Activated CD8-positive, alpha-beta memory T cell treated with anti-CD3 and anti-CD28 coated beads for 4 hours (primary cell): ENCODE measurements around the gene FAM9C.
"Not testable (repeated sequence)": the region's sequence is repeated elsewhere in the genome, so short reads cannot be mapped to it uniquely, and the experiment has no call there.

Experiments used
- DNase-seq, 2 donors: peaks; one replicate each; pipeline ENCODE4 v3.0.0-alpha.2; 2020; ENCODE audit warnings: low read depth in 2 of 2

FAM9C gene

DNA sequence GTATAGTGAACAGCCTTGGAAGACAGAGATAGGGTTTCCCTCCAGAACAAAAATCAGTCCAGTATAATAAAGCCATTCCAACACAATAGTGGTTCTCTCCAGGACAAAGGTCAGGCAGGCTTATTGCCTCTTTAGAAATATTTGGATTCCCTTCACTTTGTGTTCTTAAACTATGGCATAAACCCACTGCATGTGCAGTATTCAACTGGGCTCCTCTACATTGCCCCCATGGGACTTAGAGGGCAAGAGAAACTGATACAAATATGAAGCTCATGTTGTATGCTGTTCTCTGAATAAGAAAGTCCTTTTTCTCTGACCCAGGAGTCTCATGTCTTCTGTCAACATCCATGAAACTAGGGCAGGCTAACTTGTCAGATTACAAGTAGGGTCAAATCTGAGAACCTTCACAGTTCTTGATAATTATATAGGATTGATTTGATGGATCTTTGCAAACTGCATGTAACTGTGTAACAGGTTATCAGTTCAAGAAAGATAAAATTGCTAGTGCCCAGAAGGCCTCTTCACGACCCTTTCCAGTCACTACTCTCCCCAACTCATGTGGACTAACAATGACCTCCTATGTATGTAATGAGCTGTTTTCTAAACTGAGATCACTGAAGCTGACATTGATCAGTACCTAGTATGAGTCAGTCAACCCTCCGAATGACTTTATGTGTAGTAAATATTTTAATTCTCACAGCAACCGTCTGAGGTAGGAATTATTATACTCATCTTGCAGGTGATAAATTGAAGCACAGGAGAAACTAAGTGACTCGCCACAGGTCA lies 31.9 kb upstream of the FAM9C start:
- DNase-seq: no peak

DNA sequence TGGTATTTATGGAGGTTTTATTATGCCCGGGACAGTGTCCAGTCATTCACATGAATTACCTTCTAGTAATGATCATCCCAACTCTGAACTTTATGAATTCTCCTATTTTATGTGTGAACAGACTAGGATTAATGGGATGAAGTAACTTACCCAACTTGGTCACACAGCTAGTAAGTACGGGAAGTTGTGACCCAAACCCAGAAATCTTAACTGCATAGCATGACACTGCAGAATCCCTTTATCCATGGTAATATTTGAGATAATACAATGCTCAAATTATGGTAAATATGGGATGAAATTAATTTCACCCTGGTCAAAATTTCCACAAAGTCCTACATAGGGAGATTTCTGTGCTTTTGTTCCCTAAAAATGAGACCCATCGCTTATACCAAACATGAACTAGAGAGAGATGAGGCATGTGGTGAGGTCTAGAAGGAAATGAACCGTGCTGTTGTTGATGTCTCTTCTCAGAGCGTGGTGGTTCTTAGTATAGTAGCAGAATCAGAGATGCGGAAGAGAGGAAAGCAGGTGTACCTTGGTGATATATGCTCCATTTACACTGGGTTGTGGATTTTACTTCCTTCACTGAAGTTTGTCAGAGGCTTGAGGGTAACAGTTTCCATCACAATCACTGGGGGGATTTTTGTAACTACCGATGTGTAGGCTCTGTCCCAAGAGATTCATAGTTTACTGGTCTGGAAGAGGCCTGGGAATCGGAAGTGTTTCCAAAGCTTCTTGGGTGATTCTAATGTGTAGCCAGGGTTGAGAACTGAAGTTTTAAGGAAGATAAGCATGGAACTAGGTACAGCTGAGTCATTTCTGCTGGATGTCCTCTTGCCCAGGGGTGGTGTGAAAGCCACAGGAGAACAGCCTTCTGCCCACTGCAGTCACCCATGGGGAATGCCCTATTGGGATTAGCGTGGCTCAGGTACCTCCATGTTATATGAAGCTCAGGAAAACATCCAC lies 30.2 kb upstream of the FAM9C start:
- DNase-seq: no peak

DNA sequence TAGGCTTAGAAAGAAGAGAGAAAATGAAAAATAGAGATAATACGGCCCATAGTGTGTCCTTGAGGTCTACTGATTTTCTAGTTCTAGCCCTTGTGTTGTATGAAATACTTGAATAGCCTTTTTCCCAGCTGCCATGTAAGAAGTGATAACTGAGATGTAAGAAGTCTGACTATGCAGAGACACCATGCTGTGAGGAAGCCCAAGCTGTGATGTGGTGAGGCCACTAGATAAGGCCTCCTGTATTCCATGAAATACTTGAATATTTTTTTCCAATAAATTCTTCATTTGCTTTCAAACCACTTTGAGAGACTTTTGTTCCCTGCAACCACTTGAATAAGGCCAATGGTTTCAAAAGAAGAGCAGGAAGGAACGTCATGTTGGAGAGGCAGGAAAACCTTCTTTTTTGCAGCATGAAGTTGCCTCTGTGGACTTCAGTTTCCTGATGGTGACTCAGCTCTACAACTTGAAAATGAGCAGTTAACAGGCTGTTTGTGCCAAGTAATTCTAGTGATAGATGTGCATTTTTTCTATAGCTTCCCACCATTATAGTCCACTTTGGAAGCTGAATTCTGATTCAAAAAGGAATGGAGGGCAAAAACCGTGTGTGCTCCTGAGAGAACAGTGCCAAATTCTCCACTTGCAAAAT lies 25.5 kb upstream of the FAM9C start:
- no peak for DNase-seq

DNA sequence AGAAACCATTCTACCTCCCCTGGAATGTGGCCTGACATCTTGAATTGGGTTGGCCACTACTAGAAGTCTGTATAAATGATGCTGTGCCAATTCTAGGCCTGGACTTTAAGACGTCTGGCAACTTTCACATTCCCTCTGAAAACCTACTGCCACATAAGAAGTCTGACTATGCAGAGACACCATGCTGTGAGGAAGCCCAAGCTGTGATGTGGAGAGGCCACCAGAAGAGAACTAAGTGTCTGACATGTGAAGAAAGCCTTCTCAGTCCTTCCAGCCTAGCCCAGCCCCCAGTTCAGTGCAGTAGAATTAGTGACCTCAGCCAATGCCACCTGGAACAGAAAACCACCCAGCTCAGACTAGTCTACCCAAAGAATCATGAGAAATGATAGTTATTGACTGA lies 24.2 kb upstream of the FAM9C start:
- DNase-seq: no peak

DNA sequence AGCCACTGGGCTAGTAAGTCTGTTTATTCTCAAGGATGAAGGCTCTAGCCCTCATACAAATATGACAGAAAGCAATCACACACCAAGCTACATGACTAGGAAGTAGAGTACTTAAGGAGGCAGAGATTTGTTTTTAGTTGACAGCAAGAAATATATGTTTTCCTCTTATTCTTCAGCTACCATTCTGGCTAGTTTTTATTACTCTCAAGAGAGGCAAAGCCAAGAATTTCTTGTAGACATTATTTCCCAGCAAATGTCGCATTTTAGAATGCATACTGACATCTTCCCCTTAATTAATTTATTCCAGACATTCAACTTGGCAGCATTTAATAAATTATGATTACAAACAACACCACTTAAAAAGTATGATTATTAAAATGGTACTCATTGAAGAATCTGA lies 23.4 kb upstream of the FAM9C start:
- no peak for DNase-seq

DNA sequence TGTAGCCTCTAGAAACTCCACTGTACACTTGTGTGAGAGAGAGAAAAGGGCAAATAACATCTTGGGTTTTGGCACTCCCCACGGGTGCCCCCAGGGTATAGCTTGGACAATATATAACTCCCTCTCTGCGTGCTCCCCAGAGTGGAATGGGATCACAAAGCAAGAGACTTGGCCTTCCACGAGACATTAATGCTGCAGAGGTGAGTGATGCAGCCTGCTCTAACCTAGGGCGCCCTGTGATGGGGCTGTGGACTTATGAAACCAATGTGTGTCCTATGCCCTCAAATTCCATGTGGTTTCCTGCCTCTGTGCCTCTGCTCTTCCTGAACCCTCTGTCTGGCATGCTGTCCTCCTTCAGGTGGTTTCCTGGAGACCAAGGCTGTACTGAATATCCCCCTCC lies 22.0 kb upstream of the FAM9C start:
- no peak for DNase-seq

DNA sequence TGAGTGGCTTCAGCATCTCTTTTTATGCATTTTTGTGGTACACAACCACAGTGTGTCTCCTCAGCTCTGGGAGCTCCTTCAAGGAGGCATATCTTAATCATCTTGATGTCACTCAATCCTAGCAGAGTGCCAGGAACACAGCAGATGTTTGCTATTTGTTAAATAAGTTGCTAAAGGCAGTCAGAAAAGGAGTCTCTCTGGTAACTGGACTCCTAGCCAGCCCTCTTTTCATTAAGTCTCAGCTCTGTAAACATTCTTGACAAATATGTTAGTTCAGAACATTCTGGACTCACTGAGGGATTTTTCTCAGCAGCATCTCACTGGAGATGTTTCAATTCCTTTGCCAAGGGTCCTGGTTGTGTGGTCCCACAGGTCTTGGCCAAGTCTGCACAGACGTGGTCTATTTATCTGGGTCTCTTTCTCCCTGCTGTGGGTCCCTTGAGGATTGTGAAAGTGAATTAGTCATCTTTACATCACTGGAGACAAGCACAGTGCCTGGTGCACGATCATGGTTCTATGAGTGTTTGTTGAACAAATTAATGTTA lies 20.3 kb upstream of the FAM9C start:
- DNase-seq: no peak

DNA sequence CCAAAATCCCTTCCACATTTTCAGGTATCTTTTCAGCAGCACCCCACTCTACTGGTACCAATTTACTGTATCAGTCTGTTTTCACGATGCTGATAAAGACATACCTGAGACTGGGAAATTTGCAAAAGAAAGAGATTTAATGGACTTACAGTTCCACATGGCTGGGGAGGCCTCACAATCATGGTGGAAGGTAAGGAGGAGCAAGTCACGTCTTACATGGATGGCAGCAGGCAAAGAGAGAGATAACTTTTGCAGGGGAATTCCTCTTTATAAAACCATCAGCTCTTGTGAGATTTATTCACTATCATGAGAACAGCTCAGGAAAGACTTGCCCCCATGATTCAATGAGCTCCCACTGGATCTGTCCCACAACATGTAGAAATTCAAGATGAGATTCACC lies 18.7 kb upstream of the FAM9C start:
- DNase-seq: not testable (repeated sequence)

DNA sequence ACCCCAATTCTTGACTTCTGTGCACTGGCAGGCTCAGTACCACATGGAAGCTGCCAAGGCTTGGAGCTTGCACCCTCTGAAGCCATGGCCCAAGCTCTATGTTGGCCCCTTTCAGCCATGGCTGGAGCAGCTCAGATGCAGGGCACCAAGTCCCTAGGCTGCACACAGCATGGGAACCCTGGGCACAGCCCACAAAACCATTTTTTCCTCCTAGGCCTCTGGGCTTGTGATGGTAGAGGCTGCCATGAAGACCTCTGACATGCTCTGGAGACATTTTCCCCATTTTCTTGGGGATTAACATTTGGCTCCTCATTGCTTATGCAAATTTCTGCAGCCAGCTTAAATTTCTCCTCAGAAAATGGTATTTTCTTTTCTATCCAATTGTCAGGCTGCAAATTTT lies 17.9 kb upstream of the FAM9C start:
- not testable (repeated sequence) for DNase-seq

DNA sequence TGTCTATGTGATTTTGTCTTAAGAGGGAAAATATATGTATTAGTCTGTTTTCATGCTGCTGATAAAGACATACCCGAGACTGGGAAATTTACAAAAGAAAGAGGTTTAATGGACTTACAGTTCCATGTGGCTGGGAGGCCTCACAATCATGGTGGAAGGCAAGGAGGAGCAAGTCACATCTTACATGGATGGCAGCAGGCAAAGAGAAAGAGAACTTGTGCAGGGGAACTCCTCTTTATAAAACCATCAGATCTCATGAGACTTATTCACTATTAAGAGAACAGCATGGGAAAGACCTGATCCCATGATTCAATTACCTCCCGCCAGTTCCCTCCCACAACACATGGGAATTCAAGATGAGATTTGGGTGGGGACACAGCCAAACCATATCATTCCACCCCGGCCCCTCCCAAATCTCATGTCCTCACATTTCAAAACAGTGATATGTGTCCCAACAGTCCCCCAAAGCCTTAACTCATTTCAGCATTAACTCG lies 16.8 kb upstream of the FAM9C start:
- DNase-seq: not testable (repeated sequence)

DNA sequence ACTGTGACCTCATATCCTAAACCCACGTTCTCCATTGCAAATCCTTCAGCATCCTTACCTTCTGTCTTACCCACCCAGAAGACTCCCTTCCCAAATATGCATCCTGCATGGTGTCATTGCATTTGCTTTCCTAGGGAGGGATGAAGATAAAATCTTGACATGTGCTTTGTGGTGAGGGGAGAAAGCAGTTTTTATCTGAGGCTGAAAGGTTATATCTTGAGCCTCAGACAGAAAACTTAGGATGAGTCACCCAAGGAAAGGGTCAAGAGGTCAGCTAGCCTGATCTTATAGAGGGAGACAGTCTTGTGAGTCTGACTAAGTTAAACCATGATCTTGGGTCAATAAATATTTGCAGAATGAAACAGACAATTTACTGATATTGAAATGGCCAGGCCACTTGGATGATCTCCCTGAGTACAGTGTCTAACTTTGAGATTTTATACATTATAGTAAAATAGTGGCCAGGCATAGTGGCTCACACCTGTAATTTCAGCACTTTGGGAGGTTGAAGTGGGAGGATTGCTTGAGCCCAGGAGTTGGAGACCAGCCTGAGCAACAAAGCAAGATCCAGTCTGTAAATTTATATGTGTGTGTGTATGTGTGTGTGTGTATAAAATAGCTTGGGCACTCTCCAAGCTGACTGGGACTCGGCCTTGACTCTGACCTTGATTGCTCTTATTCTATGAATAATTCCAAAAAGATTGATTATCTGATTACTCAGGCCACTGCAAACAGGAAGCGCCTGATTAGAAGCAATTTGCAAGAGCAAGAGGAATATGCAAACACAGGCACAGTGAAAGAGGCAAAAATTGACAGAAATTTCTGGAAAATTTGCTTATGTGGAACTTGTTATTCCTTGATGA lies 15.4 kb upstream of the FAM9C start:
- DNase-seq: no peak

DNA sequence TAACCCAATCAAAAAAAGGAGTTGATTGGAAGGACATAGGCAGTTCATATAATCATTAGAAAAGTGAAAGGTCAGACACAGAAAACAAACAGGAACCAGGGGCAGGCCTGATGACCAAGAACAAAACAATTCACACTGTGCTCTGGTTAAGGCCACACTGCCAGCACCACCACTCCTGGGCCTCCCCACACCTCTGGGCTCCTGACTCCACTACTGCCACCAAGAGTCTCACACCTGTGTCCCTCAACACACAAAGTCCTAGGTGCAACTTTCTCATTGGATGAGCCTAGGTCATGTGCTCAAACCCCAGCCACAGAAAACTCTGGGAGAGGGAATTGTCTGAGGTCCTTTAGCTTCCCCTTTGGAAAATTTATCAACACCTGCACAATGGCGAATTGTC lies 11.1 kb upstream of the FAM9C start:
- DNase-seq: no peak

DNA sequence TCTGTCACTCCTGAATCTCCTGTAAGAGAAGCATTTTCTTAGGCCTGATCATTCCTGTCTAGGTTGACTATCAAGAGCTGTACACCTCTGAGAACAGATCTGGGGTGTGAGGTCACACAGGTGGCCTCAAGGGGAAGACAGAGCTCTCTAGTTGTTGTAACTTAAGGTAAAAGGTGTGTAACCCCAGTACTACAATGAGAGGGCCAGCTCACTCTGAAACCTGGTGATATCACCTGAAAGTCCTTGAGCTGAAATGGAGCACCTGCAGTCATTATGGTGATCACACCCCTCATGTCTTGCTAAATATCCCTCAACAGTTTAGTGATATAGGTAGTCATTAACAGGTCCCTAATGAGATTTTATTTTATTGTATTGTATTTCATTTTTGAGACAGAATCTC lies 8.8 kb upstream of the FAM9C start:
- no peak for DNase-seq

DNA sequence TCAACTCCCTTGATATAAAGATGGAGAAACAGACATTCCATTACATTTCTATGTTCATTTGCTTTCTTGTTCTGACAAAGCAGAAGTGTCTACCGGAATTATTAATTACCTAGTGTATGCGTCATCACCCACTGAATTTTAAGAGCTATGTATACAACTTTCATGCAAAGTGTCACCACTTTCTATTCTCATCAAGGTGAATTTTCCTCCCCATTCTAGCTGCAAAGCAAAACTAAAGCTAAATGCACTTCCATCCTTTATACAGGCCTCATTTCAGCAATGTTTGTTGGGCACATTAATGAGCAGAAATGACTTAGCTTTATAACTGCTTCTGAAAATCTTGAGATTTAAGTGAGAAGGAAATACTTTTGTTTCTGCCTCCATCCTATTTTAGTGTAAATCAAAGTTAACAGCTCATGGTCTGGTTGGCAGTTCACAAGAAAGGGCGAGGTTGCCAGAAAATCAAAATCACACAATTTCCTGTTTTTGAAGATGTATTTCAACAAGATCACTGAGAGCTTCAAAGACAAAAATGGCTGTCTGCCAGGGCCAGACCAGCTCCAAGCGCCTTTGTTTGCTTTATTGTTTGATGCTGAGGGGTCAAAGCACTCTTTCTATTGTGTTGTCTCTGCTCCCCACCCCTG lies 7.2 kb upstream of the FAM9C start:
- no peak for DNase-seq

DNA sequence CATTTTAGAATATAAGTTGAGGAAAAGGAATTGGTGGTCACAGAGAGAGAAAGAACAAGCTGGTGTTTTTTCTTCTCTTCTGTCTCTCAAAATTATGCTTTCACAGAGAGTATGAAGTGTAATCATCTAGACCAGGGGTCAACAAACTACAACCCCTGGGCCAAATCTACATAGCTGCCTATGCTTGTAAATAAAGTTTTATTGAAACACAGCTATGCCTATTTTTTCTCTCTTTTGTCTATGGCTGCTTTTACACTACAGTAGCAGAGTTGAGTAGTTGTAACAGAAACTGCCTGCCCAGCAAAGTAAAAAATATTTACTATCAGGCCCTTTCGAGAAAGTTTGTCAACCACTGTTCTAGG lies 6.7 kb upstream of the FAM9C start:
- DNase-seq: no peak

DNA sequence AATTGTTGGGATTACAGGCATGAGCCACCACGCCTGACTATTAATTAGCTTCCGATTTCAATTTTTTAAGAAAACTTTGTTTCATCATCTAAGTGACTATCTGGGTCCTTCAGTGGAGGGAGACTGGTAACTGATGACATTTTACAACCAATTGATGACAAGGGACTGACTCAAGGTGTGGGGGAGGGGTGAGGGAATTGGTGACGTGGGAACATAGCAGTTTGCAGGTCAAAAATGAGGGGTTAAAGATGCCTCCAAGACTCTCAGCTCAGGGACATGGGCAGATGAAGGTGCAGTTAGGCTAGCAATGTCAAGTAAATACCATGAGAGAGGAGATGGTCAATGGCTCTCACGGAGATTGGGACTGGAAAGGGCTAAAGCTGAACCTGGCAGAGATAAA lies 5.7 kb upstream of the FAM9C start:
- no peak for DNase-seq

DNA sequence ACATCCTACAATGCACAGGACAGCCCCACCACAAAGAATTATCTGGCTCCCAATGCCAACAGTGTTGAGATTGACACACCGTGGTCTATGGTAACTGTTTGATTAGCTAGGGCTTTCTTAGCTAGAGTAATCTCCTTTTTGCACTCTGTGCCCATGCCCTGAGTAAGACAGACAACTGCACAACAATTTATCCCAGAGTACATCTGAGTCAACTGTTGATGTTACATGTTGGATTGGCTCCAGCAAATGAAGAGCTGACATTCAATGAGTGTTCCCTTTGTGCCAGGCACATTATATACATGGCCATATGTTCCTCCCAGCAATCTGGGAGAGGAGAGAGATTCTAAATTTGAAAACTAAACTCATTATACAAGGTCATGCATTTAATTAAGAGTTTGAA lies 3.9 kb upstream of the FAM9C start:
- DNase-seq: no peak

DNA sequence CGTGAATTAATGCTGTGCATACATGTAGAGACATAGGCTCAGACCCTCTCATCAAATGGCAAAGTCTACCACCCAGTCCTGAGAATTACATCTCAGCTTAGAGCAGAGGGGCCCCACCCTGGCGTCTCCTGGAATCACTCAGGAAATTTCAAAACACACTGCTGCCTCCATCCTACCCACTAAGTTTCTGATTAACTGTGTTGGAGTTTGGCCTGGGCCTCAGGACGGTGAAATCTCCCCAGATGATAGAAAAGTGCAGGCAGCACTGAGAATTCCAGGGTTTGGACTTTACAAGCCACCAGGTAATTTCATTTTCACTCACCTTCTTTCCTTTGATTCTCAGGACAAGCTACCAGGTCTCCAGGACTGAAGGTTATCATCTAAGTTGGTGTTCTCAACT lies 3.3 kb upstream of the FAM9C start:
- DNase-seq: no peak

DNA sequence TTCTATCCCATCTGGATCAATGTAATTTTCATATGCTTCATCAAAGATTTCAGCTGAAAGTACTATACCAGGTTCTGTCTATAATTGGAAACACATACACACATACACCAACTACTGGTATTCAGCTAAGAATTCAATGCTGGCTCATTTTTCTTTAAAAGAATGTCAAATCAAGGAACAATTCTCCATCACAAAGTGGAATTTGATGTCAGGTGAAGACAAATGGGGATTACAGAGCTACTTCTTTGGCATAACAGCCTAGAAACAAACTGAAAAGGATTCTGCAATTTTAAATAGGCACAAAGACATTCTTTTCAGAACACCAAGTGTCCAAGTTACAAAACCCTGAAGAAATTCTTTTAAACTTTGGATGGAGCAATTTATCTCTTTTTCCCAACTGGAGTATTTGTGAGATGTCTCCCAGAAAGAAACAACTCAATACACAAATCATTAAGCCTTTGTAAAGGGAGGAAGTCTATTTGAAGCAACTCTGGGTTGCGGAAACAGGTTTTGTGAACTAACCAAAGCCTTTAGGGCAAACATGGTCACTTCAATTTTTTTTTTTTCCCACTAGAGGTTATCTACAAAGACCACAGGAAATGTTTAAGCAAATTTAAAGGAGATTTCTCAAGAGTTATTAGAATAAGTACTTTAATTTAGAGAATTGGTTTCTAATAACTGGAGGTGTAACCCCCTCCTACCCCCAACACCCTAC lies 1.9 kb upstream of the FAM9C start:
- no peak for DNase-seq

DNA sequence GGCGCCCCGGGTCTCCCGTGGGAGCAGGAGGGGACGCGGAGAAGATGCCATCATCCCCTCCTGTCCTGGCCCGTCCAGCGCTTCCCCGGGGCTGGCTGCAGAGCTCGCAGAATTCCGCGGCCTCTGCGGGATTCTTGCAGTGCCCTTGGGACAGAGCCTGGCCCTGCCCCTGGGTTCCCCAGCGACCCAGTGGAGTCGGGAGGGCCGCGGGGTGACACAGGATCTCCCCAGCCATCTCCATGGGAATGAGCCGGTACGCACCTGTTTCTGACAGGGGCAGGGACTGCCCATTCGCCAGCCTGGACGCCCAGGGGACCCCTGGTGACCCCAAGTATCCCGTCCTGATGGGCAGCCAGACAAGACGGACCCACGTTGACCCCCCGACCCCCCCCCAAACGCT lies 482 bp downstream of the FAM9C start:
- no peak for DNase-seq
